Inflammatory macrophage treated with lipopolysaccharide for 1 hour (primary cell): Measurements from ENCODE around the gene DKK3.

ENCODE experiments used
- DNase-seq, 2 donors: peaks; one replicate each; pipeline ENCODE4 v3.0.0-alpha.2; 2020 to 2022

DKK3 gene

DNA sequence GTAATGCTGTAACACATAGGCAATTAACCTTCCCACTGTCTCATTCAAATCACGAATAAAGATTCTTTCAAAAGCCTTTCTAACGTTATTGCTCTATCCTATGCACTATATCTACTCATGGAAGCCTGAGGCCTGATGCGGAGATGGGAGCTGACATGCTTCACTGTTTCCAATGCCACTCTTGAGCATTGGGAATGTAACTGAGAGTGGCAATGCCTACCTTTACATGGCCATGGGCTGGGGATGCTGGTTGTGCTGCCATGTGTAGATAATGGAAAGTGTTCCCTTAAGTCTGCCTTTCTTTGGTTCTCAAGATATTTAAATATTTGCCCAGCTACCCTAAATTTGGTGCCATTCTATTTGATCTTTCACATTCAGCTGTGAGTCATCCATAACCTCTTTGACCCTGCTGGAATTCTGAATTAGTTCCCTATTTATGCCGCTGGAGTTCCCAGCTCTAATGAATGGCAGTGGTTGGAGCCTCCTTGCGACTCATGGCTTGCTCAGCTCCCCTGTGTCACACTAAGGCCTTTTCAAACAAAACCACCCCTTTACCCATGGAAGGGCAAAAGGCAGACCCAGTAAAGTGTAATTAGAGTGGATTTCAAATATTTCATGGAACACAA is 21.4 kb upstream of the DKK3 start:
- DNase-seq = peak; percentile 58 to 75

GRCh38 chr11:12029119-12029518 is 20.7 kb upstream of the DKK3 start:
- no peak for DNase-seq

DNA sequence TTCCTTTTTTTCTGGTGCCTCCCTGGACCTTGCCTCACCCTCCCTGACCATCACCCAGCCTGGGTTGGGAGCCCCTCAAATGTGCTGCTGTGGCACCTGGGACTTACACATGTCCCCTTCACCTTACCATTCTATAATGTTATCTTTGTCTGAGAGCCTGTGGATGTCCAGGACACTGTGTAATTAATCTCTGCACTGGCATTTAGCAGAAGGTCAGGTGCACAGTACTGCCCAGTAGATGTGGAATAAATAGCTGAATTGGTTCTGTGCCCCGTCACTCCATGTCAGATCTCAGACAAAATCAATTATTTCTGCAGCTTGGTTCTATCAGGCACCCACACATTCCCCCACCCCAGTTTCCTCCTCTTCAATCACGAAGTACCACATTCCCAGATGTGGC is 19.9 kb upstream of the DKK3 start:
- DNase-seq = no peak

DNA sequence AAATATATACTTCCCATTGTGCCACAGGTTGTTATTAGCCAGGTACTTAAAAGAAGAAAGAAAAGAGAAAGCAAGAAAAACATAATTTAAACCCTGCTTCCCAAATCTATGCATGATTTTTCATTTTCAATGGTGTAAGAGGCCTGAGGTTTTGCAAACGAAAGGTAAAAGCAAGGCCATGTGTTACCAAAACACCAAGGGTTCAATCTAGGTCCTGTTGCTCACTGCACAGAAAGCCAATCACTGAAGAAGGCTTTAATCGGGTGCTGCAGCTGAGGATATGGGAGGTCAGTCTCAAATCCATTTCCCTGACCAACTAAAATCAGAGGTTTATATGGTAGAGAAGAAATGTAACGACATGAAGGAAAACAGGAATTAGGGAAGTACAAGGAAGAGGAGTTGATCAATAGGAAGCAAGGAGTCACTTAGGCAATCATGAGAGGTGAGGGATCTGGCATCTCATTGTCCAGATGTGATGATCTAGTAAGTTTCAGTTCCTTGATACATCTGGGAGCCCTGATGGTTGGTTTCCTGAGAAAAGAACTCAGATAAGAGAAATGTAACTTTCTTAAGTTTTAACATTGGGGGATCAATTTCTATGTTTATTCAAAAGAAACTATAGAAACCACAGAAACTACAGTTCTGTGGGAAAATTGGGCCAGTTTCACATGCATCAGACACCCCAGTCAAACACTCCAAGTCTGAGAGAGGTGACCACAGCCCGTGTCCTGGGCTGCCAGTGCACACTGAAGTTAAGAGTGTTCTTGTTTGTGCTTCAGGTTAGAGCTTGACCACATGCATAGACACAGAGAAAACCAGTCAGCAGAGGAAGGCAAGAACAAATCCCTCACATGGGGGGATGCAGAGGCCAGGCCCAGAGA is 18.1 kb upstream of the DKK3 start:
- no peak for DNase-seq

DNA sequence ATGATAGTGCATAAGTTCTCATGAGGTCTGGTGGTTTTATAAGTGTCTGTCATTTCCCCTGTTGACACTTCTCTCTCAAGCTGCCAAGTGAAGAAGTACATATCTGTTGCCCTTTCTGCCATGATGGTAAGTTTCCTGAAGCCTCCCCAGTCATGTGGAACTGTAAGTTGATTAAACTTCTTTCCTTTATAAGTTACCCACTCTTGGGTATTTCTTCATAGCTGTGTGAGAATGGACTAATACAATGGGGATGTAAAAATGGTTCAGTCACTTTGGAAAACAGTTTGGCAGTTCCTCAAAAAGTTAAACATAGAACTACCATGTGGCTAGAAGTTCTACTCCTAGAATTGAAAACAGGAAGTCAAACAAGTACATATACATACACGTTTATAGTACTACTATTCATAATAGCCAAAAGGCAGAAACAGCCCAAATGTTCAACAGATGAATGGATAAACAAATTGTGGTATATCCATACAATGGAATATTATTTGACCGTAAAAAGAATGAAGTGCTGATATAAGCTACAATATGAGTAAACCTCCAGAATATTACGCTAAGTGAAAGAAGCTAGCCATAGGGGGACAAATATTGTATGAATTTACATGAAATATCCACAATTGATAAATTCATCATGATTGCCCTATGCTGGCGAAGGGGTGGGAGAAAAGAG is 16.0 kb upstream of the DKK3 start:
- DNase-seq = peak; percentile 37 to 47

GRCh38 chr11:12023015-12023414 is 14.6 kb upstream of the DKK3 start:
- no peak for DNase-seq

DNA sequence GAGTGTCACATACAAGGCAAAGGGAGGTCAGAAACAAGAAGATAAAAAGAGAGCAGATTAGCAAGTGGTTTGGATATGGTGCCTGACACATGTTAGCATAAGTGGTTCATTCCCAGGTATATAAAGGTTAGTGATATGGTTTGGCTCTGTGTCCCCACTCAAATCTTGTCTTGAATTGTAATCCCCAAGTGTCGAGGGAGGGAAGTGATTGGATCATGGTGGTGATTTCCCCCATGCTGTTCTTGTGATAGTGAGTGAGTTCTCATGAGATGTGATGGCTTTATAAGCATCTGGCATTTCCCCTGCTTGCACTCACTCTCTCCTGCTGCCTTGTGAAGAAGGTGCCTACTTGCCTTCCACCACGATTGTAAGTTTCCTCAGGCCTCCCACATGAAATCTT is 12.1 kb upstream of the DKK3 start:
- no peak for DNase-seq

DNA sequence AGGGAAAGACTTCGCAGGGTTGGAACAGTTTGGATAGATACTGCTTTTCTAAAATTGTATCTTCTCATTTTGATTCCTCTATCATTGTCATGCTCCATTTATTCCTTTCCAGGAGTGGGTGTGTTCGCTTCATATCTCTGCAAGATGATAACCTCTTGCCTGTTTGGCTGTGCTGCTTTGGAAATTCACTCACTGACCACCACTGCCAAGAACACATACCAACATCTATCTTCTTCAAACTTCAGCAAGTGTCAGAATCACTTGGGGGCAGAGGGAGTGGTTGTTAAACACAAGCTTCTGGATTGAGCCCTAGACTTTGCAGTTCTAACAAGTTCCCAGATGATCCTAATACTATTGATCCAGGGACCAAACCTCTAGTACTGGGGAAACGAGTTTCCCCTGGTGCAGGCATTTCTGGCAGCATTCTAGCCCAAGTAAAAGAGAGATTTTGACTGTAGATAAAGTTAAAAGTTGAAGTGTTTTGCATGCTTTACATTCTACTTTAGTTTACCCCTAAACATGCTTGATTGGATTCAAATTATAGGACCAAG is 11.5 kb upstream of the DKK3 start:
- DNase-seq = no peak

DNA sequence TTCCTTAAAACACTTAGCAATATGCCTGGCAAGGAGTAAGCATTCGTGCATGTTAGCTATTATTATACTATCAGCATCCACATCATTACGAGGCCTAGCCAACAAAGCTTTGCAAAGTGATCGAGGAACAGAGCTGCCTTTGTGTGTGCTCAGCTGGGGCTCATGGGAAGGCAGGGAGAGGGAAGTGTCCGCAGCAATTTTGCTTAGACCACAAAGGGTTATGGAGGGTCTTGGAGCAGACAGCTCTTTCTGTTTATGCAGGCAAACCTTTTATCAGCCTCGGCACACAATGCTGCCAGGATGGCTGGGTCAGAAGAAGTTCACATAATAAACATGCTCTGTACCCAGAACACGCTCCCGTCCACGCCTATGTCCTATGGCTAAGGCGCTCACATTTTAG is 10.9 kb upstream of the DKK3 start:
- DNase-seq = no peak

DNA sequence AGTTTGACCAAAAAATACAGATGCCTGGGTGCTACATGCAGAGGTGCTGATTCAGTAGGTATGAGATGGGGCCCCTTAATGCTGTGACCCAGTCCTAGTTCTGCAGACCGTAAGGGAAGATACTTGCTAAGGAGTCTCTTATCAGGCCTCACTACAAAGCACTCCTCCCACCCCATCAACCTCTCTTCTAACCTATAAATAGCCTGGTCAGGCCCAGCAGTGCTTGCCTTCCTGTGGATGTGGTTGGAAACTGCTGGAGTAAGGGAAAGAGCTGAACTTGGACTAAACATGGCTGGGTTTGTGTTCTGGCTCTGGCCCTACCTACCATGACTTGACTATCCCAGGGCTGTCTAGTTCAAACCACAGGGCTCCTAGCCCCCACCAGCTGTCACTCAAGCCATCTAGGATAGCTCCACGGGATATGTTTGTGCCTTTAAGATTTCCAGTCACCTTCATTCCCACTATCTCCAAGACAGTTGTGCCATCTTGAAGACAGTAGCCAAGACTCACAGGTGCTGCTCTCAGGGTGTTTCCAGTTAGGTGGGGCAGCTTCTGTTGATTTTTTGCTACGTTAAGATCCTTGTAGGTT is 9.5 kb upstream of the DKK3 start:
- no peak for DNase-seq

DNA sequence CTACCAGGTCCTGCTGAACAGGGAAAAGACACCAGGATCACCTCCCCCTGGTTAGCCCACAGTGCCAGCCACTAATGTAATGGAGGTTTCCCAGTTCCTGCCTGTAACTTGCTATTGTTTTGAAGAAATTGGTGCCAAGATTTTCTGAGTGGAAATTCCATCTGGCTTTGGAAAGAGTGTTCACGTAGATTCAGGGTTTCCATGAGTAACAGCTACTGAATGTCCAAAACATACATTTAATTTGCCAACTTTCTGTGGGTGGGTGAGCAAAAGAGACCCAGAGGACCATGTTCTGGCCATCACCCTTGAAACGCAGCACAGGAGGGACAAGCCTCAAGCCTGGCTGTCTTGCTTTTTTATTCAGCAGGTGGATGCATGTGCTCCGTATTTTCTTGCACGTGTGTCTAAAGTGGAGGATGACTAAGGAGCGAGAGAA is 8.8 kb upstream of the DKK3 start:
- DNase-seq = no peak

DNA sequence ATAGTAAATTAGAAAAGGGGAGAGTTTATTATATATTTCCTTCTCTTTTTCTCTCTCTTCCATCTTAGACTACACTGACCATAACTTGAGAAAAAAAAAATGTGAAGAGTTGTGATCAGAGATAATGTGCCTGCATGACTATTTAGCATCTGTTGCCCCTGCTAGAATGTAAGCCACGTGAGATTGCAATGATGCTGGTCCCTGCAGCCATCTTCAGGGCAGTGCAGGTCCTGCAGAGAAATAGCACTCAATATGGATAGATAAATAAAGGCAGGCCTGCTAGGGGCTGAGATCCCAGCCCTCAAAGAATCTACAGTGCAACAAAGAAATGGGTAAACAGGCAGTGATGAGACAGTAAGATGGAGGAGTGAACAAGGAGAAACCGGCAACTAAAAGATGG is 7.8 kb upstream of the DKK3 start:
- no peak for DNase-seq

GRCh38 chr11:12015486-12015885 is 7.1 kb upstream of the DKK3 start:
- no peak for DNase-seq

DNA sequence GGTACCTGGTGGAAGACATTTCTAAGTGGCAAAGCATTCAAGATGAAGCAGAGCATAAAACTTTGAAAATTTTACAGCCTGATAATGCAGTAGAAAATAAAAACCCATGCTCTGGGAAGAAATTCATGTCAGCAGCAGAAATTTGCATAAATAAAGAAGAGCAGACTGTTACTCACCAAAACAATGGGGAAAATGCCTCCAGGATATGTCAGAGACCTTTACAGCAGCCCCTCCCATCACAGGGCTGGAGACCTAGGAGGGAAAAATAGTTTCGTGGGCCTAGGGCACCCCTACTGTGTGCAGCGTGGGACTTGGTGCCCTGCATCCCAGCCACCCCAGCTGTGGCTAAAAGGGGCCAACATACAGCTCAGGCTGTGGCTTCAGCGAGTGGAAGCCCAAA is 5.4 kb upstream of the DKK3 start:
- no peak for DNase-seq

DNA sequence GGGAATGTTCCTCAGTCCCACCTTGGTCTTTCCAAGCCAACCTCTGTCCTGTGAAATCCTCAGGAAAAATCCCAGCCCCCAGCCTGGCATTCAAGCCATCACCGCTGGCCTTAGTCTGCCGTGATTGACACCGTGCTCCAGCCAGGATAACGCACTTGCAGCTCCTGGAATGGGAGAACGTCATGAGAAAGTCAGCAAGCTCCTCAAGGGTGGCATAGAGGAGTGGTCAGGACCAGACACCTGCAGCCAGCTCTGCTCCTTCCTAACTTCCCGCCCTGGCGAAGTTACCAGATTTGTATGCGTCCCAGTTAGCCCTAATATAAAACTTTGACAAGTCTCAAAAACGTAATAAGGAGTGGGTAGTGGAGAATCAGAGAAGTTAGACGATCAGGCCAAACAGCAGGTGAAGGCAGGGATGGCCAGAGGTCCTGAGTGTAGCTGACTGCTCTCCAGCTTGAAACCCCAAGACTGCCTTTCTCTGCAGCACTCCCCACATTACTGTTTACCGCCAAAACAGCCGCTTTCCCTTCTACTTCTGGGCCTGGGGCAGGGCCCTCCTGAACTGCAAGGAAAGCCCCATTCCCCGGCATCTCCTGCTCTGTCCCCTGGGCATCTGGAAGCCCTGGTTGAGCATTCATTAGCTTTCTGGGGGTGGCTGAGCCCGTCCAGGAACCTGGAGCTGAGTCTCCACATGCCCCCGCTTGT is 1.3 kb upstream of the DKK3 start:
- no peak for DNase-seq

- DNase-seq = no peak
Measured at GRCh38 chr11:12008790-12009616, 577 bp upstream of the DKK3 start.

- DNase-seq = no peak
Measured at GRCh38 chr11:12007230-12007593, 1.2 kb downstream of the DKK3 start.

- DNase-seq = no peak
Measured at GRCh38 chr11:12006552-12007229, 1.7 kb downstream of the DKK3 start.

- DNase-seq = no peak
Measured at GRCh38 chr11:12005476-12005875, 3.0 kb downstream of the DKK3 start.

GRCh38 chr11:12005061-12005460 is 3.4 kb downstream of the DKK3 start:
- no peak for DNase-seq

DNA sequence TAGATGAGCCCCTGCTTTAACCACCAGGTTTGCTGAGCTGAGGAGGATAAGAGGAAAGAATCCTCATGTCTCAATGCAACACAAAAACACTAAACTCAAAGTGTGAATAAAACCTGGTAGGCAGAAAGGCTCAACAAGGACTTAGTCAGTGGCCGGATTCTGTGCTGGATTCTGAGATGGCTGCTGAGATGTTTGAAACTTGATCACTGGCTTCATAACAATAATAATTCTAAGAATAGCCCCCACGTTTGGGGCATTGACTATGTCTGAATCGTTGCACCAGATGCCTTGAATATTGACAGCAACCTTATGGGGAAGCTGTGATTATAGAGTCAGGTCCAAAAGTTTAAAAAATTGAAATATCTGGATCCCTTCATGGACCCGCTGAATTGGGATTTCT is 4.6 kb downstream of the DKK3 start:
- DNase-seq = no peak
